ENCODE measurements around the gene BTAF1. TPM values are rescaled to one million over a fixed set of nuclear protein-coding genes. Genes with fewer than 3 reads are reported as not detected.

The BTAF1 gene
- total and polyA plus RNA-seq, 2 experiments from 2014 or later: 30.4 to 55.7 TPM

- Histone ChIP-seq H3K4me1 (ENCODE audit: insufficient read depth) (no peaks in the 10 kb centered on the region), H3K27me3 (ENCODE audit: insufficient read depth) (no peaks in the 10 kb centered on the region), H3K36me3 (ENCODE audit: insufficient read depth) (no peaks in the 10 kb centered on the region; the same call in 1 of the 2 replicates), H3K9me2 (ENCODE audit: insufficient read depth) (no peaks in the 10 kb centered on the region), H3K27ac (ENCODE audit: low read depth) (no peak overlapping the region), H3K4me3 (no peak overlapping the region), H3F3A (replicated peaks; ENCODE audit: low read depth) (no peaks in the 10 kb centered on the region), H3K79me2 (replicated peaks; ENCODE audit: insufficient read depth) (no peaks in the 10 kb centered on the region), H2AFZ (no peak overlapping the region), H4K20me1 (replicated peaks; ENCODE audit: insufficient read depth) (no peaks in the 10 kb centered on the region), H3K4me2 (no peak overlapping the region)
- no peak for ATAC-seq
- H3K9me3 Mint-ChIP-seq: no peaks in the 10 kb centered on the region; the same call in 2 of the 3 replicates
- H3K4me1 Mint-ChIP-seq: no peaks in the 10 kb centered on the region
- DNase-seq (ENCODE audit: low spot score): no peak
- H3K27me3 Mint-ChIP-seq (ENCODE audit: insufficient read depth, low read depth, poor library complexity): no peaks in the 10 kb centered on the region
- peaks cover 53% of the 10 kb centered on the region for H3K36me3 Mint-ChIP-seq (ENCODE audit: low read depth)
- TF ChIP-seq JUNB (IDR thresholded peaks at IDR 0.05; ENCODE audit: unreplicated experiment) (no peak), STAT1 (IDR thresholded peaks at IDR 0.05; ENCODE audit: unreplicated experiment) (no peak), EZH2 (IDR thresholded peaks at IDR 0.05; ENCODE audit: low read depth, unreplicated experiment) (no peak), NANOG (IDR thresholded peaks at IDR 0.05; ENCODE audit: borderline replicate concordance) (no peak), POLR2AphosphoS5 (IDR thresholded peaks at IDR 0.05; ENCODE audit: low read depth) (no peak), EZH2phosphoT487 (IDR thresholded peaks at IDR 0.05; ENCODE audit: unreplicated experiment) (no peak), CTCF (conservative IDR thresholded peaks at IDR 0.05; ENCODE audit: low read depth in 2 of 2) (no peak), ZNF331 (CRISPR knock-in tag; IDR thresholded peaks at IDR 0.05; ENCODE audit: low read depth) (no peak), ETS1 (IDR thresholded peaks at IDR 0.05) (no peak), CREB1 (CRISPR knock-in tag; IDR thresholded peaks at IDR 0.05; ENCODE audit: low read depth) (no peak), ZNF462 (CRISPR knock-in tag; IDR thresholded peaks at IDR 0.05) (no peak), ZNF114 (CRISPR knock-in tag; IDR thresholded peaks at IDR 0.05) (no peak), REST (IDR thresholded peaks at IDR 0.05; ENCODE audit: unreplicated experiment) (no peak)
- H3K27ac Mint-ChIP-seq: no peak overlapping the region
- H3K4me3 Mint-ChIP-seq: no peak overlapping the region
Measured at GRCh38 chr10:92003258-92003657, 79.7 kb downstream of the BTAF1 start.

Measured in GM23338 (cell line).